ENCODE data around the gene SLAMF1.
"Not testable (repeated sequence)": the region's sequence is repeated elsewhere in the genome, so short reads cannot be mapped to it uniquely, and the experiment has no call there.

The SLAMF1 gene

DNA sequence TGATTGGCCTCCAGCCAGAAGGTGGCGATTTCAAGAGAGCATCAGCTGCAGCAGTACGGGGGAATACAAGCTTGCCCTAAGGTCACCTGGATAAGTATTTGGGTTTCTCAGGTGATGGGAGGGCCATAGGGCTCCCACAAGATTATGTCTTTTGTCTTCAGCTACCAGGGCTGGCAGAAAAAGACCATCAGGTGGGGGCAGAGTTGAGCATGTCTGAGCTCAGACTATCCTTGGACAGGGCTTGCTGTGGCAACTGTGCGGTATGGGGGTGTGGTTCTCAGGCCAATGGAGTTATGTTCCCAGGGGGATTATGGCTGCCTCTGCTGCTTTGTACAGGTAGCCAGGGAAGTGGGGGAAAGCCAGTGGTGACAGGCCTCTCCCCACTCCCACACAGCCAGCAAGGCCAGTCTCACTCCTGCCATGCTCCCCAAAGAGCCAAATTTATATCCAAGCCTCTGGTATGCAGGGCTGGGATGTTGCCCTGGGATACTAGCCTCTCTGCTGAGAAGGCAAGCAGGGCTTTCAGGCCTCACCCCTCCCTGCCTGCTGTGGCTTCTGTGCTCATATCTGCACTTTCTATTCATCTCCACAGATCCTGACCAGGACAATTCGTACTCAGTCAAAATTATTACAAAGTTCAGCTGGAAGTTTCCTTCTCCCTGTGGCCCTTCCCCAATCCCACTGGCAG lies 40.9 kb downstream of the SLAMF1 start:
- Histone ChIP-seq H3K27me3 (ENCODE audit: control insufficient read depth in 1 of 2, insufficient read depth in 2 of 2, low read length in 2 of 2) (no peaks in the 10 kb centered on the region), H3K36me3 (ENCODE audit: control insufficient read depth in 1 of 2, insufficient read depth in 2 of 2, low read length in 2 of 2) (no peaks in the 10 kb centered on the region), H3K4me1 (ENCODE audit: control insufficient read depth in 1 of 2, insufficient read depth in 2 of 2, low read length in 2 of 2) (peaks cover 0 to 16% of the 10 kb centered on the region in 2 donors), H3K9ac (ENCODE audit: low read depth in 1 of 2, low read length in 2 of 2) (no peak overlapping the region), H3K4me3 (ENCODE audit: low read depth in 1 of 2, low read length in 2 of 2) (no peak overlapping the region), H3K9me3 (ENCODE audit: control insufficient read depth in 1 of 2, low read length in 2 of 2) (peaks cover 0 to 9% of the 10 kb centered on the region in 2 donors), H3K27ac (ENCODE audit: low read depth, low read length) (no peak overlapping the region)

DNA sequence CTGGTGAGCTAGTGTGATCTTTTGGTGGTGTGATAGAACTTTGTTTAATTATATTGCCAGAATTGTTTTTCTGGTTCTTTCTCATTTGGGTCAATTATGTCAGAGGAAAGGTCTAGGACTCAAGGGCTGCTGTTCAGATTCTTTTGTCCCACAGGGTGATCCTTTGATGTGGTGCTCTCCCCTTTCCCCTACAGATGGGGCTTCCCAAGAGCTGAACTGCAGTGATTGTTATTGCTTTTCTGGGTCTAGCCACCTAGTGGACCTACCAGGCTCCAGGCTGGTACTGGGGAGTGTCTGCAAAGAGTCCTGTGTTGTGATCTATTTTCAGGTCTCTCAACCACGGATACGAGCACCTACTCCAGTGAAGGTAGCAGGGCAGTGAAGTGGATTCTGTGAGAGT lies 41.6 kb downstream of the SLAMF1 start:
- Histone ChIP-seq H3K4me3 (ENCODE audit: low read depth in 1 of 2, low read length in 2 of 2) (no peak overlapping the region), H3K4me1 (ENCODE audit: control insufficient read depth in 1 of 2, insufficient read depth in 2 of 2, low read length in 2 of 2) (peaks cover 0 to 16% of the 10 kb centered on the region in 2 donors), H3K9me3 (ENCODE audit: control insufficient read depth in 1 of 2, low read length in 2 of 2) (peaks cover 0 to 11% of the 10 kb centered on the region in 2 donors), H3K27me3 (ENCODE audit: control insufficient read depth in 1 of 2, insufficient read depth in 2 of 2, low read length in 2 of 2) (no peaks in the 10 kb centered on the region), H3K36me3 (ENCODE audit: control insufficient read depth in 1 of 2, insufficient read depth in 2 of 2, low read length in 2 of 2) (no peaks in the 10 kb centered on the region), H3K9ac (ENCODE audit: low read depth in 1 of 2, low read length in 2 of 2) (no peak overlapping the region), H3K27ac (ENCODE audit: low read depth, low read length) (no peak overlapping the region)

DNA sequence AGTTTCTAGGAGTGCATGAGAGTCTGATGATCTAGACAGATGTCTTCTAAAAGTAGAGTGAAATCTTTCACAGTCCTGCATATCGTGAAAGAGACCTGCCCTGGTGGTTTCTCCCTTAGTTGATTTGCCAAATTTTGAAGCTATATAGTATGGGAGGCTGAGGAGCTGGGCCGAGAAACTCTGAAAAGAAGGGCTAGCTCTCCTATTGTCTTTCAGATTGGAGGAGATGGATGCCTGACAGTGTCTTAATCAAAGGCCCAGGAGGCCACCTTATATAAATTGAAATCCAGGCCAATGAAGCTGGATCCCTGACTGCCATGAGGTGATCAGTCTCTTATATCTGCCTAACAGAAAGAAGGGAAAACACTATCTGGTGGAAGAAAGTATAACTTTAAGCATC lies 49.1 kb downstream of the SLAMF1 start:
- no peaks in the 10 kb centered on the region for H3K4me1 ChIP-seq (ENCODE audit: control insufficient read depth in 1 of 2, insufficient read depth in 2 of 2, low read length in 2 of 2)
- H3K27me3 ChIP-seq (ENCODE audit: control insufficient read depth in 1 of 2, insufficient read depth in 2 of 2, low read length in 2 of 2): no peaks in the 10 kb centered on the region
- H3K9me3 ChIP-seq (ENCODE audit: control insufficient read depth in 1 of 2, low read length in 2 of 2): peaks cover 0 to 11% of the 10 kb centered on the region in 2 donors
- H3K9ac ChIP-seq (ENCODE audit: low read depth in 1 of 2, low read length in 2 of 2): no peak overlapping the region
- H3K36me3 ChIP-seq (ENCODE audit: control insufficient read depth in 1 of 2, insufficient read depth in 2 of 2, low read length in 2 of 2): no peaks in the 10 kb centered on the region
- H3K27ac ChIP-seq (ENCODE audit: low read depth, low read length): no peak overlapping the region
- H3K4me3 ChIP-seq (ENCODE audit: low read depth in 1 of 2, low read length in 2 of 2): no peak overlapping the region

DNA sequence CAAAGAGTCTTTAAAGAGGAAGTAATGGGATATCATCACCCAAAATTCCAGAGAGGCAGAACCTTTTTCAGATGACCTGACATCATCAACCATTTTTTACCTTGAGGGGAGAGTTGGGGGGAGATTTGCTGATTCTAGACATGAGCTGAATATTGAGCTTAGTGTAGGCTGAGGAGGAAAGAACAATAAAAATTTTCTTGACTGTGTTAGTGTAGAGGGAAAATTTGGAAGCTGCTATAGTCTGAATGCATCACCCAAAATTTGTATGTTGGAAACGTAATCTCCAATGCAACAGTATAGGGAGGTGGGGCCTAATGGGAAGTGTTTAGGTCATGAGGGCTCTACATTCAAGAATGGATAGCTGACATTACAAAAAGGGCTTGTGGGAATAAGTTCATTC lies 49.8 kb downstream of the SLAMF1 start:
- no peaks in the 10 kb centered on the region for H3K27me3 ChIP-seq (ENCODE audit: control insufficient read depth in 1 of 2, insufficient read depth in 2 of 2, low read length in 2 of 2)
- no peak overlapping the region for H3K27ac ChIP-seq (ENCODE audit: low read depth, low read length)

DNA sequence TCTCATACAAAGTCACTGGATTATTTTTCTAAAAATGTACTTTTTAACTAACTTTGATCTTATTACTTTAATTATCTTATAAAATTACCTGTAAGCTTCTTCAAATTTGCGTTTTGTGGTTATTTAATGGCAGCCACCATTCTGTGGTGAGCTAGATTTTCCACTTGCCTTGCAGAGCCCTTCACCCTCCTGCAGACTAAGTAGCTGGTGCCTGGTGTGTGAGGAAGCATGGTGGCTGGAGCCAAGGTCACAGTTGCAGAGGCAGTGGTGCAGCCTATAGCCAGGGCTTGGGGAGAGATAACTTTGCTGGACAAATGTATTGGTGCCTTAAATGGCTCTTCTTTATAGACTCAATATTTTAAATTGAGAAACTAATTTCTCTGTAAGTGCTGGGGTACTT lies 56.4 kb downstream of the SLAMF1 start:
- Histone ChIP-seq H3K27me3 (ENCODE audit: control insufficient read depth in 1 of 2, insufficient read depth in 2 of 2, low read length in 2 of 2) (no peaks in the 10 kb centered on the region), H3K27ac (ENCODE audit: low read depth, low read length) (no peak overlapping the region), H3K4me1 (ENCODE audit: control insufficient read depth in 1 of 2, insufficient read depth in 2 of 2, low read length in 2 of 2) (no peaks in the 10 kb centered on the region), H3K9ac (ENCODE audit: low read depth in 1 of 2, low read length in 2 of 2) (no peak overlapping the region), H3K9me3 (ENCODE audit: control insufficient read depth in 1 of 2, low read length in 2 of 2) (no peaks in the 10 kb centered on the region), H3K4me3 (ENCODE audit: low read depth in 1 of 2, low read length in 2 of 2) (no peak overlapping the region), H3K36me3 (ENCODE audit: control insufficient read depth in 1 of 2, insufficient read depth in 2 of 2, low read length in 2 of 2) (no peaks in the 10 kb centered on the region)

More for the DNA sequence above, 49.8 kb downstream of the SLAMF1 start:
- no peak overlapping the region for H3K4me3 ChIP-seq (ENCODE audit: low read depth in 1 of 2, low read length in 2 of 2)
- no peaks in the 10 kb centered on the region for H3K4me1 ChIP-seq (ENCODE audit: control insufficient read depth in 1 of 2, insufficient read depth in 2 of 2, low read length in 2 of 2)
- H3K9ac ChIP-seq (ENCODE audit: low read depth in 1 of 2, low read length in 2 of 2): no peak overlapping the region
- peaks cover 0 to 11% of the 10 kb centered on the region in 2 donors for H3K9me3 ChIP-seq (ENCODE audit: control insufficient read depth in 1 of 2, low read length in 2 of 2)
- no peaks in the 10 kb centered on the region for H3K36me3 ChIP-seq (ENCODE audit: control insufficient read depth in 1 of 2, insufficient read depth in 2 of 2, low read length in 2 of 2)

DNA sequence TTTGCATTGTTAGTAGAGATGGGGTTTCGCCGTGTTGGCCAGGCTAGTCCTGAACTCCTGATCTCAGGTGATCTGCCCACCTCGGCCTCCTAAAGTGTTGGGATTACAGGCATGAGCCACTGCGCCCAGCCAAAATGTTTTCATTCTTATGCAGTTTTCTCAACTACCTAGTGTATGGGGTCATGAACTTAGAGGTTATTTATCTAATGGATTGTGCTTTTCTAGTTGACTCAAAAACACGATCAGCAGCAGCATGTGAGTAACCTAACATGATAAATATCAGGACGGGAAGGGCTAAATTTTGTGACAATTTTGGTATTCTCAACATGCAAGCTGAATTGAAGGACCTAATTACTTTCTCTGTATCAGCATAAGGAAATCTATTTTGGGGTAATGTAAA lies 58.4 kb downstream of the SLAMF1 start:
- H3K9ac ChIP-seq (ENCODE audit: low read depth in 1 of 2, low read length in 2 of 2): no peak overlapping the region
- no peak overlapping the region for H3K27ac ChIP-seq (ENCODE audit: low read depth, low read length)
- no peaks in the 10 kb centered on the region for H3K36me3 ChIP-seq (ENCODE audit: control insufficient read depth in 1 of 2, insufficient read depth in 2 of 2, low read length in 2 of 2)
- no peaks in the 10 kb centered on the region for H3K27me3 ChIP-seq (ENCODE audit: control insufficient read depth in 1 of 2, insufficient read depth in 2 of 2, low read length in 2 of 2)
- peaks cover 0 to 6% of the 10 kb centered on the region in 2 donors for H3K4me1 ChIP-seq (ENCODE audit: control insufficient read depth in 1 of 2, insufficient read depth in 2 of 2, low read length in 2 of 2)
- H3K4me3 ChIP-seq (ENCODE audit: low read depth in 1 of 2, low read length in 2 of 2): no peak overlapping the region
- no peaks in the 10 kb centered on the region for H3K9me3 ChIP-seq (ENCODE audit: control insufficient read depth in 1 of 2, low read length in 2 of 2)

DNA sequence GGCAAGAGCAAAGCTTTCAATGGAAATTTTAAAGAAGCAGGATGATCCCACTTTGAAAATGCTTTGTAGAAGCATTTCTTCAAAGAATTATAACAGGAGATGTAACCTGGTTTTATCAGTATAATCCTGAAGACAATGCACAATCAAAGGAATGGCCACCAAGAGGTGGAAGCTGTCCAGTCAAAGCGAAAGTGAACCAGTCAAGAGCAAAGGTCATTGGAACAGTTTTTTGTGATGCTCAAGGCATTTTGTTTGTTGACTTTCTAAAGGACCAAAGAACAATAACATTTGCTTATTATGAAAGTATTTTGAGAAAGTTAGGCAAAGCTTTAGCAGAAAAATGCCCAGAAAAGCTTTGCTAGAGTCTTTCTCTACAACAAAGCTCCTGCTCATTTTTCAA lies 62.1 kb downstream of the SLAMF1 start:
- Histone ChIP-seq H3K36me3 (ENCODE audit: control insufficient read depth in 1 of 2, insufficient read depth in 2 of 2, low read length in 2 of 2) (no peaks in the 10 kb centered on the region), H3K27me3 (ENCODE audit: control insufficient read depth in 1 of 2, insufficient read depth in 2 of 2, low read length in 2 of 2) (no peaks in the 10 kb centered on the region), H3K9ac (ENCODE audit: low read depth in 1 of 2, low read length in 2 of 2) (no peak overlapping the region), H3K9me3 (ENCODE audit: control insufficient read depth in 1 of 2, low read length in 2 of 2) (no peaks in the 10 kb centered on the region), H3K4me1 (ENCODE audit: control insufficient read depth in 1 of 2, insufficient read depth in 2 of 2, low read length in 2 of 2) (peaks cover 19 to 26% of the 10 kb centered on the region in 2 donors), H3K27ac (ENCODE audit: low read depth, low read length) (no peak overlapping the region), H3K4me3 (ENCODE audit: low read depth in 1 of 2, low read length in 2 of 2) (no peak overlapping the region)

DNA sequence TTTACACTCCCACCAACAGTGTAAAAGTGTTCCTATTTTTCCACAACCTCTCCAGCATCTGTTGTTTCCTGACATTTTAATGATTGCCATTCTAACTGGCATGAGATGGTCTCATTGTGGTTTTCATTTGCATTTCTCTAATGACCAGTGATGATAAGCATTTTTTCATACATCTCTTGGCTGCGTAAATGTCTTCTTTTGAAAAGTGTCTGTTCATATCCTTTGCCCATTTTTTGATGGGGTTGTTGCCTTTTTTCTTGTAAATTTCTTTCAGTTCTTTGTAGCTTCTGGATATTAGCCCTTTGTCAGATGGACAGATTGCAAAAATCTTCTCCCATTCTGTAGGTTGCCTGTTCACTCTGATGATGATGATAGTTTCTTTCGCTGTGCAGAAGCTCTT lies 63.9 kb downstream of the SLAMF1 start:
- H3K9ac ChIP-seq (ENCODE audit: low read depth in 1 of 2, low read length in 2 of 2); H3K27me3 ChIP-seq (ENCODE audit: control insufficient read depth in 1 of 2, insufficient read depth in 2 of 2, low read length in 2 of 2); H3K4me3 ChIP-seq (ENCODE audit: low read depth in 1 of 2, low read length in 2 of 2); H3K27ac ChIP-seq (ENCODE audit: low read depth, low read length); H3K9me3 ChIP-seq (ENCODE audit: control insufficient read depth in 1 of 2, low read length in 2 of 2); H3K36me3 ChIP-seq (ENCODE audit: control insufficient read depth in 1 of 2, insufficient read depth in 2 of 2, low read length in 2 of 2): not testable (repeated sequence)
- peaks cover 19 to 36% of the 10 kb centered on the region in 2 donors for H3K4me1 ChIP-seq (ENCODE audit: control insufficient read depth in 1 of 2, insufficient read depth in 2 of 2, low read length in 2 of 2)

DNA sequence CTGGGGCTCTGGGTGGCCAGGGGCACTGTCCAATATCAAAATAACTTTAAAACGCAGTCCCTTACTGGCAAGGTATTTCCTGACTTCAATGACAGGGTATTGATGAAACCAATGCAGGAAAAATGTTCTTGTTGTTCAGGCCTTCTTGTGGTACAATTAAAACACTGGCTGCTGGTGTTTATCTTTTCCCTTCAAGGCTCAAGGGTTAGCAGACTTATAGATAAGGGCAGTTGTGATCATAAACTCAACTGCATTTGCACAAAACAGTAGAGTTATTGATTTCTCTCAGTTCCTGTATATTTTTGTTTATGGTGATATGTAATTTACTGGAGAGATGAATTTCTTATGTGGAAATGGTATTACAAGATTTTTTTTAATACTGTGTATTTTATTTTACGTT lies 64.9 kb downstream of the SLAMF1 start:
- Histone ChIP-seq H3K36me3 (ENCODE audit: control insufficient read depth in 1 of 2, insufficient read depth in 2 of 2, low read length in 2 of 2) (no peaks in the 10 kb centered on the region), H3K9ac (ENCODE audit: low read depth in 1 of 2, low read length in 2 of 2) (no peak overlapping the region), H3K27ac (ENCODE audit: low read depth, low read length) (no peak overlapping the region), H3K27me3 (ENCODE audit: control insufficient read depth in 1 of 2, insufficient read depth in 2 of 2, low read length in 2 of 2) (no peaks in the 10 kb centered on the region), H3K4me3 (ENCODE audit: low read depth in 1 of 2, low read length in 2 of 2) (no peak overlapping the region), H3K4me1 (ENCODE audit: control insufficient read depth in 1 of 2, insufficient read depth in 2 of 2, low read length in 2 of 2) (peaks cover 19 to 36% of the 10 kb centered on the region in 2 donors), H3K9me3 (ENCODE audit: control insufficient read depth in 1 of 2, low read length in 2 of 2) (no peaks in the 10 kb centered on the region)

DNA sequence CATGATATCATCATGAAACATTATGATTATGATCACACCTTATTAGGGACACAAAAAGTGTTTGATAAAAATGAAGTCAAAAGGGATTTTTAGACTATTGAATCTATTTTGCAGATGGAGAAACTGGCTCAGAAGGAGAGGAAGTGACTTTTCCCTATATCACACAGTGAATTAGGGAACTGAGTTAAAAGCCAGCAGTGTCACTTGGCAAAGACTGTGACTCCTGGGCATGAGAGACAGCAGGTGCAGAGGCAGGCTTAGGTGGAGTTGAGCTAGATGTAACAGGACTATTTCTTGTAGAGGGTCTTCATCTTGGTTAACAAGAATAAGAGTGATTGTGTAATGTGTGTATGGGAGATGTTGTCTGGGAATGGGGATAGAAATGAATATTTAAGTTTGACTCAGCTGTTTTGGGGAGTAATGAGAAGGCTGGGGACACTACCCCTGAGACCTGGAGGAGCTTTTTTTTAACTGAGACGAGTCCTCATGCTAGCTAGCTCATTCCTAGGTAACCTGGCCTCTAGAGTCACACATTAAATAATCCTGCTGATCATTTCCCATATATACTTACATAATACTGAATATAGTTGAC lies 66.5 kb downstream of the SLAMF1 start:
- Histone ChIP-seq H3K4me3 (ENCODE audit: low read depth in 1 of 2, low read length in 2 of 2) (no peak overlapping the region), H3K9me3 (ENCODE audit: control insufficient read depth in 1 of 2, low read length in 2 of 2) (no peaks in the 10 kb centered on the region), H3K9ac (ENCODE audit: low read depth in 1 of 2, low read length in 2 of 2) (no peak overlapping the region), H3K4me1 (ENCODE audit: control insufficient read depth in 1 of 2, insufficient read depth in 2 of 2, low read length in 2 of 2) (peaks cover 19 to 36% of the 10 kb centered on the region in 2 donors), H3K36me3 (ENCODE audit: control insufficient read depth in 1 of 2, insufficient read depth in 2 of 2, low read length in 2 of 2) (no peaks in the 10 kb centered on the region), H3K27ac (ENCODE audit: low read depth, low read length) (no peak overlapping the region), H3K27me3 (ENCODE audit: control insufficient read depth in 1 of 2, insufficient read depth in 2 of 2, low read length in 2 of 2) (no peaks in the 10 kb centered on the region)
